GM12878 (cell line): ENCODE data around the gene RNF167. TPM values are rescaled to one million over a fixed set of nuclear protein-coding genes. Genes with fewer than 3 reads are reported as not detected.
"Not testable (repeated sequence)": the region's sequence is repeated elsewhere in the genome, so short reads cannot be mapped to it uniquely, and the experiment has no call there.

Experiments used
- ATAC-seq: fragments of 200-7000 bp; cut with Tn5 transposase; 3 replicates; pipeline ENCODE4 v1.9.1; 2020; ENCODE audit warnings: mild to moderate bottlenecking, moderate library complexity
- BruUV-seq: library from RNA; stranded (reverse); fragments of 400-500 nt; replicated peaks from 2 replicates; lab custom pipeline; 2021; lab: Mats Ljungman, UMichigan
- CTCF ChIA-PET: fragments of 300-600 bp; sonication (Branson Sonifier 250); formaldehyde crosslinking; extraction: SDS; loops from one replicate; lab custom pipeline; 2021; ENCODE audit warnings: inconsistent platforms; lab: Yijun Ruan, JAX
- POLR2A ChIA-PET: fragments of 350-600 bp; formaldehyde crosslinking; extraction: SDS; loops from one replicate; lab custom pipeline; 2021; ENCODE audit warnings: inconsistent platforms; lab: Charles Lee
- RAD21 ChIA-PET: fragments of 300-600 bp; sonication (Branson Sonifier 250); formaldehyde crosslinking; loops from one replicate; lab custom pipeline; 2023; ENCODE audit warnings: antibody characterized with exemption; ENCODE audit not compliant: unreplicated experiment; lab: Charles Lee
- SMC1A ChIA-PET: fragments of 300-600 bp; sonication (Branson Sonifier 250); formaldehyde crosslinking; loops from one replicate; lab custom pipeline; 2023; ENCODE audit not compliant: unreplicated experiment, uncharacterized antibody; lab: Charles Lee
- DNase-seq: peaks from one replicate; pipeline ENCODE4 v3.0.0-alpha.2; 2011; ENCODE audit warnings: low read depth, low spot score
- FAIRE-seq: peaks from 3 replicates; lab custom pipeline; 2011; peaks lifted over from hg19 to GRCh38; lab: Jason Lieb, UNC
- H2AFZ ChIP-seq: 2 replicates; pipeline ENCODE4 v1.6.0; 2011; ENCODE audit warnings: low read depth, low read length, control low read depth; ENCODE audit not compliant: control insufficient read depth
- H3K27ac ChIP-seq: 2 replicates; pipeline ENCODE4 v1.5.1; 2011; ENCODE audit warnings: control low read depth; ENCODE audit not compliant: control insufficient read depth, insufficient read depth
- H3K27me3 ChIP-seq, 2 experiments: replicated peaks in 1 of 2; 2 replicates each; pipeline versions ENCODE4 v1.6.0 to v1.6.1; 2011; ENCODE audit warnings: low read length in 1 of 2; ENCODE audit not compliant: control insufficient read depth in 2 of 2, insufficient read depth in 2 of 2
- H3K36me3 ChIP-seq, 2 experiments: 2 replicates each; pipeline ENCODE4 v1.5.1; 2011; ENCODE audit warnings: low read length in 1 of 2; ENCODE audit not compliant: control insufficient read depth in 2 of 2, insufficient read depth in 2 of 2
- H3K4me1 ChIP-seq: 2 replicates; pipeline ENCODE4 v1.6.1; 2011; ENCODE audit warnings: mild to moderate bottlenecking, low read length, moderate library complexity, mixed read lengths; ENCODE audit not compliant: control insufficient read depth, insufficient read depth
- H3K4me2 ChIP-seq: 2 replicates; pipeline ENCODE4 v1.6.0; 2011; ENCODE audit warnings: control low read depth; ENCODE audit not compliant: control insufficient read depth, insufficient read depth
- H3K4me3 ChIP-seq: fragments of 200-600 bp; sonication (generic); 2 replicates; pipeline ENCODE4 v1.5.1; 2016
- H3K79me2 ChIP-seq: 2 replicates; pipeline ENCODE4 v1.6.0; 2011; ENCODE audit warnings: low read length; ENCODE audit not compliant: control insufficient read depth, insufficient read depth
- H3K9ac ChIP-seq: 2 replicates; pipeline ENCODE4 v1.8.0; 2011; ENCODE audit warnings: low read length, control low read depth, mixed read lengths; ENCODE audit not compliant: control insufficient read depth, insufficient read depth
- H3K9me3 ChIP-seq: replicated peaks from 3 replicates; pipeline ENCODE4 v1.5.1; 2011; ENCODE audit warnings: mild to moderate bottlenecking, low read length; ENCODE audit not compliant: control insufficient read depth, insufficient read depth
- H4K20me1 ChIP-seq: 2 replicates; pipeline ENCODE4 v1.6.0; 2011; ENCODE audit not compliant: control insufficient read depth, insufficient read depth
- IRF4 ChIP-seq: IDR thresholded peaks from 2 replicates; pipeline ENCODE4 v1.6.1; 2011; ENCODE audit warnings: low read depth, low read length
- WGBS: methylation state at CpG from one replicate; pipeline ENCODE4 v1.1.6; 2016; ENCODE audit warnings: low lambda C conversion rate; ENCODE audit not compliant: insufficient replicate concordance, insufficient coverage; ENCODE audit errors: missing lambda C conversion rate; 5-methylcytosine and 5-hydroxymethylcytosine counted together
- in situ Hi-C: fragments of 300-500 bp; cut with MboI; formaldehyde crosslinking; loops from 9 replicates; pipeline ENCODE4 v1.14.3; 2018; ENCODE audit warnings: mixed read lengths
- intact Hi-C: fragments of 100-400 bp; cut with micrococcal nuclease; formaldehyde crosslinking; loops from one replicate; pipeline ENCODE4 v1.14.2; 2022; ENCODE audit not compliant: unreplicated experiment
- polyA plus RNA-seq, 11 experiments: library from polyadenylated mRNA; depleted of rRNA in 4 of 11; unstranded in 6 of 11; stranded (reverse) in 5 of 11; fragments of >200 nt; fragmentation: Nextera tagmentation in 4 of 11; fragmentation: Illumina TruSeq in 1 of 11; extraction: Ambion mirVana in 4 of 11; extraction: Trizol in 1 of 11; gene quantifications; 1 replicate in 1 of 11; 2 replicates in 10 of 11; pipeline versions ENCODE4 v1.2.1 to v1.2.3, GENCODE V29; 2011 to 2016; ENCODE audit warnings: inconsistent platforms in 2 of 11, missing spikeins in 2 of 11, low read depth in 1 of 11
- total RNA-seq, 4 experiments: library from RNA; depleted of rRNA in 3 of 4; stranded (reverse); fragments of >200 nt in 3 of 4; fragmentation: Illumina TruSeq in 1 of 4; extraction: Trizol in 1 of 4; gene quantifications; 2 replicates each; pipeline versions ENCODE4 v1.2.1 to v1.2.3, GENCODE V29; 2013 to 2021

Gene RNF167
- total and polyA plus RNA-seq, 10 of the 15 experiments (the other 5 are each of a cell fraction or from before 2014, with no cell fraction given), result 33.6 to 147 (median 57.6) TPM

DNA sequence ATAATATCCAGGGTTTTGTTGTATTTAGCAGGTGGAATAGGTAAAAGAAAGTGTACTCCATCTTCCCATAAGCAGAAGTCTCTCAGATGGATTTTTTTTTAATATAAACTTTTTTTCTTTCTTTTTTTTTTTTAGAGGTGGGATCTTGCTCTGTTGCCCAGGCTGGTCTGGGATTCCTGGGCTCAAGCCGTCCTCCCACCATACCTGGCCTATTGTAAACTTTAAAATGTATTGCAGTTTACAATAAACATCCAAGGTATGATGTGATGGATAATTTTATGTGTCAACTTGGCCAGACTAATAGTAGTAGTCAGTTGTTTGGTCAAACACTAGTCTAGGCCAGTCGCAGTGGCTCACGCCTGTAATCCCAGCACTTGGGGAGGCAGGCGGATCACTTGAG, 18.7 kb upstream of the RNF167 start:
- Histone ChIP-seq H2AFZ (no peak overlapping the region), H3K27ac (no peak overlapping the region), H3K79me2 (no peaks in the 10 kb centered on the region), H3K27me3 (no peaks in the 10 kb centered on the region), H3K9me3 (no peaks in the 10 kb centered on the region), H4K20me1 (no peaks in the 10 kb centered on the region), H3K36me3 (no peaks in the 10 kb centered on the region), H3K4me2 (no peak overlapping the region), H3K9ac (no peak overlapping the region), H3K4me1 (no peaks in the 10 kb centered on the region), H3K4me3 (no peak overlapping the region)
- ChIA-PET POLR2A (interaction anchor here (0.7 kb wide), 1 partner anchor 16 kb away, joined by 5 read pairs; no protein-coding TSS in a partner anchor), SMC1A (no interaction called here), RAD21 (interaction anchor here (1.8 kb wide), 1 partner anchor 12 kb away, joined by 4 read pairs; no protein-coding TSS in a partner anchor), CTCF (interaction anchor here (1.3 kb wide), 1 partner anchor 12 kb away, joined by 4 read pairs; no protein-coding TSS in a partner anchor)
- WGBS, result 86% methylated on average over 3 of the region's 4 CpGs
- TF ChIP-seq IRF4, result no peak
- no peak for FAIRE-seq
- intact Hi-C loops, result no loop called here
- DNase-seq, result no peak
- ATAC-seq, result no peak
- no TSS peak for BruUV-seq
- in situ Hi-C loops, result no loop called here

DNA sequence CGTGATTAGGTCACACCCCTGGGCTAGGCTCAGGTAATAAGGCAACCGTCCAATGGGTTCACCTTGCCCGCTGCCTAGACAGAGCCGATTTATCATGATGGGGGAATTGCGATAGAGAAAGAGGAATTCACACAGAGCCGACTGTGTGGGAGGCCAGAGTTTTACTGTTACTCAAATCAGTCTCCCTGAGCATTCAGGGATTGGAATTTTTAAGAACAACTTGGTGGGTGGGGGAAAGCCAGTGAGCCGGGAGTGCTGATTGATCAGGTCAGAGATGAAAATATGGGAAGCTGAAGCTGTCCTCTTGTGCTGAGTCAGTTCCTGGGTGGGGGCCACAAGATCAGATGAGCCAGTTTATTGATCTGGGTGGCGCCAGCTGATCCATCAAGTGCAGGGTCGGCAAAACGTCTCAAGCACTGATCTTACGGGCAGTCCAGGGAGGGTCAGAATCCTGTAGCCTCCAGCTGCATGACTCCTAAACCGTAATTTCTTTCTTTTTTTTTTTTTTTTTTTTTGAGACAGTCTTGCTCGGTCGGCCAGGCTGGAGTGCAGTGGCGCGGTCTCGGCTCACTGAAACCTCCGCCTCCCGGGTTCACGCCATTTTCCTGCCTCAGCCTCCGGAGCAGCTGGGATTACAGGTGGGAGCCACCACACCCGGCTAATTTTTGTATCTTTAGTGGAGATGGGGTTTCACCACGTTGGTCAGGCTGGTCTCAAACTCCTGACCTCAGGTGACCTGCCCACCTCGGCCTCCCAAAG, 13.3 kb upstream of the RNF167 start:
- H4K20me1 ChIP-seq, H3K27ac ChIP-seq, BruUV-seq, H3K4me1 ChIP-seq, RAD21 ChIA-PET, ATAC-seq, H3K4me3 ChIP-seq, SMC1A ChIA-PET, H3K4me2 ChIP-seq, H3K36me3 ChIP-seq, POLR2A ChIA-PET, H3K27me3 ChIP-seq, in situ Hi-C loops, H3K79me2 ChIP-seq, H2AFZ ChIP-seq, DNase-seq, H3K9me3 ChIP-seq, H3K9ac ChIP-seq, FAIRE-seq, intact Hi-C loops: not testable (repeated sequence)
- CTCF ChIA-PET, result interaction anchor here (1.2 kb wide), 1 partner anchor 24 kb away, joined by 4 read pairs; the partner anchor contains the start of gene CHRNE
- WGBS, result 88% methylated on average over 22 of the region's 24 CpGs
